SH-SY5Y (cell line): ENCODE results near the gene PIK3R1.
A peak's percentile ranks its signal among the peaks of the same experiment; 100 is the strongest.

Source experiments
- GATA2 ChIP-seq: IDR thresholded peaks from 2 replicates; pipeline ENCODE4 v1.6.1; 2011; ENCODE audit warnings: mild to moderate bottlenecking, low read depth, low read length
- GATA3 ChIP-seq: IDR thresholded peaks from 2 replicates; pipeline ENCODE4 v1.6.1; 2011; ENCODE audit warnings: low read depth, mild to moderate bottlenecking, low read length, moderate library complexity

DNA sequence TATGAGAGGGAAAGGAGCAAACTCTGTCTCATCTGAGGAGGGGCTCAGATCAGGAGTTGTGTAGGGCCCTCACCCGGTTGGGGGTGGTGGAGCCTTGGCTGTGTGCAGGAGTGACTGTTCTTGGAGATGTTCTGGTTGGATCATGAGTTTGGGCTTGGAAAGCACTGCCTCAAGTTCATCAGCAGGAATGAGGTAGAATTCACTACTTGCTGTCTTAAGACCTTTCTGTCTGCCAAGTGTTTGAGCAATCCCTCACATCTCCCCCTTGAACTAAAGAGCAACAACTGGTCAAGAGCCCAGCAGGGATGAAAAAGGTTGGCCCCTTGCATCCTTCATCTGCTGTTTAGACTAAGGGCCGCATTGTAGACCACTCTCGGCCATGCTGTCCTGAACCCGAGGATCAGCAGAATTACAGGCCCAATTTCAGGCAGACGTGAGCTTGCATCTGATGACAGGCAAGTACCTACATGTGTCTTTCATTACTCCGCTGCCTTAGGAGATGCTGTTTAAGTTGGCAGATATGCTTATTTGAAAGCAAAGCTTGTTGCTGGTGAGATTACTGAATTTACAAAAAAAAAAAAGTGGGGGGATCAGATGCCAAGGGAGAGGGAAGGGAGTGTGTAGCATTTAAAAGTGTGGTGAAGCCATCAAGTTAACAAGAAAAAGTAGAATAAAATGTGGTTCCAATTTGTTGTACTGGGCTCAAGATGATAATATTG is 36.4 kb downstream of the PIK3R1 start:
- peak; percentile 55 for TF ChIP-seq GATA2
- TF ChIP-seq GATA3 = no peak
